ENCODE data around the gene RPS29.

The RPS29 gene

DNA sequence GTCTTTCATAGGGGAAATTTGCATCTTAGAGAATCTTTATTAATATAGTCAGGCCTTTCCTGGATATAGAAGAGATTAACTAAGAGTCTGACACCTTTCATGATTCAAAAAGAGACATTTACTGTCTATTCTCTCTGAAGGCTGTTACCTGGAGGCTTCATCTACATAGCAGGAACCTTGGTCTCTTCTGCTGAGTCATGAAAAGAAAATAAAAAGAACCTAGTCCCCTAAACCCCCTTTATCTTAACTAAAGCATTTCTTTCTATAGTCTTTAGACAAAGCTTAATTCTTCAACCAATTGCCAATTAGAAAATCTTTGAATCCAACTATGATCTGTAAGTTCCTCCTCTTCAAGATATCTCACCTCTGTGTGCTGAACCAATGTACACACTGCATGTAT lies 33.1 kb downstream of the RPS29 start:
- H3K36me3 ChIP-seq (ENCODE audit: control insufficient read depth in 1 of 2, insufficient read depth in 2 of 2, low read length in 2 of 2), result no peaks in the 10 kb centered on the region

DNA sequence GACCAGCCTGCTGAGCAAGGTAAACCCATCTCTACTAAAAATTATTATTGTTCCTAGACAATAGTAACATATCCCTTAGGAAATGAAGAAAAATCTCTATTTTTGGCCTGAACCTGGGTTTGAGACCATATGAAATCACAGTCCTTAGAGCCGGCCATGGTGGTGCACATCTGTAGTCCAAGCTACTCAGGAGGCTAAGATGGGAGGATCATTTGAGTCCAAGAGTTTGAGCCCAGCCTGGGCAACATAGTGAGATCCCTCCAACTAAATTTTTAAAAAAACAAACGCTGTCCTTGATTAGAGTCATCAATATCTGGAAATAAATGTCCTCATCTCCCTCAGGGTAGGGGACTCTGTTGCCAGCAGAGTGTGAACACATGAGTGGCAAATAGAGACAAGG lies 34.6 kb downstream of the RPS29 start:
- Histone ChIP-seq H3K36me3 (ENCODE audit: control insufficient read depth in 1 of 2, insufficient read depth in 2 of 2, low read length in 2 of 2) (no peaks in the 10 kb centered on the region), H3K27ac (ENCODE audit: low read depth, low read length) (no peak overlapping the region), H3K9ac (ENCODE audit: low read depth in 1 of 2, low read length in 2 of 2) (no peak overlapping the region), H3K4me1 (ENCODE audit: control insufficient read depth in 1 of 2, insufficient read depth in 2 of 2, low read length in 2 of 2) (no peaks in the 10 kb centered on the region), H3K4me3 (ENCODE audit: low read depth in 1 of 2, low read length in 2 of 2) (no peak overlapping the region), H3K27me3 (ENCODE audit: control insufficient read depth in 1 of 2, insufficient read depth in 2 of 2, low read length in 2 of 2) (no peaks in the 10 kb centered on the region), H3K9me3 (ENCODE audit: control insufficient read depth in 1 of 2, low read length in 2 of 2) (no peaks in the 10 kb centered on the region)

More for the DNA sequence above, 33.1 kb downstream of the RPS29 start:
- Histone ChIP-seq H3K4me3 (ENCODE audit: low read depth in 1 of 2, low read length in 2 of 2) (no peak overlapping the region), H3K9ac (ENCODE audit: low read depth in 1 of 2, low read length in 2 of 2) (no peak overlapping the region), H3K27me3 (ENCODE audit: control insufficient read depth in 1 of 2, insufficient read depth in 2 of 2, low read length in 2 of 2) (no peaks in the 10 kb centered on the region), H3K27ac (ENCODE audit: low read depth, low read length) (no peak overlapping the region), H3K4me1 (ENCODE audit: control insufficient read depth in 1 of 2, insufficient read depth in 2 of 2, low read length in 2 of 2) (no peaks in the 10 kb centered on the region), H3K9me3 (ENCODE audit: control insufficient read depth in 1 of 2, low read length in 2 of 2) (no peaks in the 10 kb centered on the region)

DNA sequence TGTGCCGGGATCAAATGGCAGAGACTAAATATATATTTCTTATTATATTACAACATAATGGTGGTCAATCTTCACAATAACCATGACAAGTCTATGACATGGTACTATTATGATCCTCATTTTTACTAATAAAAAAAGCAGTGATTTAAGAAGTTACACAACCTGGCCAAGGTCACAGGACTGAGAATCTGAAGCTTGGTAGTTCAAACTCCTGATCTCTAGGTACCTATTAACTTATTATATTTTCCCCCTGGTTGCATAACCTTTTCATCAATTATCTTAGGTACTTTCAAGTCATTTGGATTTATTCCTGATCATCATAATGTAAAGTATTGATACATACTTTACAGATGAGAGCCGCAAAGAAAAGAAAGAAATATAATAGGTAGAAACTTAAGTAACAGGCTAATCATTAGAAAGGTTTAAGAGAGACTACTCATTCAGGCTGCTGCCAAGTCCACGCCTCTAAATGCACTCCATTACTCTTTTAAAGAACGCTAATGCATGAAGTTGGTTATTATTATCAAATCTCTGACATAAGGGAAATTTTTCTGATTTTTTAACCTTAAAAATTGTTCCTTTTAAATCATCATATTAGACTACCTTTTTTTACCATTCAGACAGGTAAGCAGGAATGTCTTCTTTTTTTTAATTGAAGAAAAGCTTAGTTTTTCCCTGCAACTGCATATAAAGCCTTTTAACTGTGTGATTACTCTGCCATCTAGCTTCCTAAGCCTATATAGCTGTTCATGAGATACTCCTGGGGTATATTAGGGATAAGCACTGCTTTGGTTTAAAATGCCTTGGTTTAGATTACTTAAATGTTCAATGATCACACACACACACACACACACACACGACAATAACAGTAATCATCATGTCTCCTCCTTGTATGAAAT lies 35.6 kb downstream of the RPS29 start:
- Histone ChIP-seq H3K9me3 (ENCODE audit: control insufficient read depth in 1 of 2, low read length in 2 of 2) (no peaks in the 10 kb centered on the region), H3K4me1 (ENCODE audit: control insufficient read depth in 1 of 2, insufficient read depth in 2 of 2, low read length in 2 of 2) (no peaks in the 10 kb centered on the region), H3K9ac (ENCODE audit: low read depth in 1 of 2, low read length in 2 of 2) (no peak overlapping the region), H3K27me3 (ENCODE audit: control insufficient read depth in 1 of 2, insufficient read depth in 2 of 2, low read length in 2 of 2) (no peaks in the 10 kb centered on the region), H3K36me3 (ENCODE audit: control insufficient read depth in 1 of 2, insufficient read depth in 2 of 2, low read length in 2 of 2) (no peaks in the 10 kb centered on the region), H3K4me3 (ENCODE audit: low read depth in 1 of 2, low read length in 2 of 2) (no peak overlapping the region), H3K27ac (ENCODE audit: low read depth, low read length) (no peak overlapping the region)

DNA sequence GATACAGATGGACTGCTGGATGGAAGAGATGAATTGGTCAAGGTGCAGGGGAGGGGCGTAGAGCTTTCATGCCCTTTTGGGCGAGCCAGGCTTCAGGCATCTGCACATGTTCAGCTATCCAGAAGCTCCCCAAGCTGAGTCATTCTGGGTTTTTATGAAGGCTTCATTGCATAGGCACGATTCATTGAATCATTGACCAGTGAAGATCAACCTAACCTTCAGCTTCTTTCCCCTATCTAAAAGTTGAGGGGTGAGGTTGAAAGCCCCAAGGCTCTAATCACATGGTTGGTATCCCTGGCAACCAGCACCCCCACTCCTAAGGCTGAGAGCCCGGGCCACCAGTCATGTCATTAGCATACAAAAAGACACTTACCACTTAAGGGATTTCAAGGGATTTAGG lies 36.3 kb downstream of the RPS29 start:
- Histone ChIP-seq H3K4me1 (ENCODE audit: control insufficient read depth in 1 of 2, insufficient read depth in 2 of 2, low read length in 2 of 2) (no peaks in the 10 kb centered on the region), H3K9me3 (ENCODE audit: control insufficient read depth in 1 of 2, low read length in 2 of 2) (no peaks in the 10 kb centered on the region), H3K9ac (ENCODE audit: low read depth in 1 of 2, low read length in 2 of 2) (no peak overlapping the region), H3K36me3 (ENCODE audit: control insufficient read depth in 1 of 2, insufficient read depth in 2 of 2, low read length in 2 of 2) (no peaks in the 10 kb centered on the region), H3K4me3 (ENCODE audit: low read depth in 1 of 2, low read length in 2 of 2) (no peak overlapping the region), H3K27ac (ENCODE audit: low read depth, low read length) (no peak overlapping the region), H3K27me3 (ENCODE audit: control insufficient read depth in 1 of 2, insufficient read depth in 2 of 2, low read length in 2 of 2) (no peaks in the 10 kb centered on the region)

DNA sequence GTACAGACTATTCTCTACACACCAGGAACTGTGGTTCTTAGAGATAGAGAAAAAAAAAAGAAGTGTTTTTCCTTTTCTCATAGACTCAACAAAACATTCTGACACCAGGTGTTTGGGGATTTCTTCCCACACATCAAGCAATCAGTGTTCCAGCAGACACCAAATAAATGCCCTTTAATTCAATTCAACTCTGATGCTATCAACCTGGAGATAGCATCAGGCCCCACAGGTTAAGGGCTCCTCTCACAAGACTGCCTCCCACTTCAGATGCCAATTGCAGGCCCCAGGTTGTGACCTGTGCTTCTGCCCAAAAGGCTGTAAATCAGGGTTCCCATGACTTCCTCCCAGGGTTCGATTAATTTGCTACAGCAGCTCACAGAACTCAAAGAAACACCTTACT lies 36.7 kb downstream of the RPS29 start:
- Histone ChIP-seq H3K27me3 (ENCODE audit: control insufficient read depth in 1 of 2, insufficient read depth in 2 of 2, low read length in 2 of 2) (no peaks in the 10 kb centered on the region), H3K27ac (ENCODE audit: low read depth, low read length) (no peak overlapping the region), H3K4me3 (ENCODE audit: low read depth in 1 of 2, low read length in 2 of 2) (no peak overlapping the region), H3K9ac (ENCODE audit: low read depth in 1 of 2, low read length in 2 of 2) (no peak overlapping the region), H3K9me3 (ENCODE audit: control insufficient read depth in 1 of 2, low read length in 2 of 2) (no peaks in the 10 kb centered on the region), H3K36me3 (ENCODE audit: control insufficient read depth in 1 of 2, insufficient read depth in 2 of 2, low read length in 2 of 2) (no peaks in the 10 kb centered on the region), H3K4me1 (ENCODE audit: control insufficient read depth in 1 of 2, insufficient read depth in 2 of 2, low read length in 2 of 2) (no peaks in the 10 kb centered on the region)

DNA sequence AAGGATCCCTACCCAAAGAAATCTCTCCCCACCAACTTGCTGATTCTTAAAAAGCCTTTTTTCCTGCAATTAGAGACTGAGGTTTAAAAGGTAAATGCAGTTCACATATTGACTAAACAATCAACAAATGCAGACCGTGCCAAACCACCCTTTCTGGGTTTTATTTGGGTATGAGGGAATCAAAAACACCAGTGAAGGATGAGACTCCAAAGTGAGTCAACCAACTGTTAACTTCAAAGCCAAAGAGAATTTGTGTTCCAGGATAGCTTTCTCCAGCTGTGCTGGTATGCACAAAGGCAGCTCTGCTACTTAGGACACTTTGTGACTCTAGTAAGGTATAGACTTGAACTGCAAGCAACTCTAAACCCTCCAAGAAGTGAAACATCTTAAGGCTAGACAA lies 39.4 kb downstream of the RPS29 start:
- Histone ChIP-seq H3K27ac (ENCODE audit: low read depth, low read length) (no peak overlapping the region), H3K9ac (ENCODE audit: low read depth in 1 of 2, low read length in 2 of 2) (no peak overlapping the region), H3K36me3 (ENCODE audit: control insufficient read depth in 1 of 2, insufficient read depth in 2 of 2, low read length in 2 of 2) (no peaks in the 10 kb centered on the region), H3K27me3 (ENCODE audit: control insufficient read depth in 1 of 2, insufficient read depth in 2 of 2, low read length in 2 of 2) (no peaks in the 10 kb centered on the region), H3K4me3 (ENCODE audit: low read depth in 1 of 2, low read length in 2 of 2) (no peak overlapping the region), H3K4me1 (ENCODE audit: control insufficient read depth in 1 of 2, insufficient read depth in 2 of 2, low read length in 2 of 2) (no peaks in the 10 kb centered on the region), H3K9me3 (ENCODE audit: control insufficient read depth in 1 of 2, low read length in 2 of 2) (no peaks in the 10 kb centered on the region)

DNA sequence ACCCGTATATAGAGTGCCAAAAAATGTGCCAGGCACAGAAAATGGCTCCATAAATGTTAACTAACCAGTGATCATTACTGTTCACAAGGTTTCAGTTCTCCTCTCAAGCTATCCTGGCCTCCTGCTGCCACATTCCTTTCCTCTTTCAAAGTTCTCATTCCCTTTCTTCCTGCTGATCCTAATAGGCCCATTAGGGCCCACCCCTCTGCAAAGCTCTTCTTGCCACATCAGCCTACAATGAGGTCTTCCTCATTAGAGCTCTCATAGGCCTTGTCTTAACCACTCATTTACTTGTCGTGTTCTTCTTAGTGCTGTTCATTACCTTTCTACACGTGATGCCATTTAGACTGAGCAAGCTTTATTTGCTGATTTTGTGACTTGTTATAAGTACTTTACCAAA lies 40.5 kb downstream of the RPS29 start:
- Histone ChIP-seq H3K27me3 (ENCODE audit: control insufficient read depth in 1 of 2, insufficient read depth in 2 of 2, low read length in 2 of 2) (no peaks in the 10 kb centered on the region), H3K27ac (ENCODE audit: low read depth, low read length) (no peak overlapping the region), H3K9me3 (ENCODE audit: control insufficient read depth in 1 of 2, low read length in 2 of 2) (peaks cover 7 to 9% of the 10 kb centered on the region in 2 donors), H3K4me1 (ENCODE audit: control insufficient read depth in 1 of 2, insufficient read depth in 2 of 2, low read length in 2 of 2) (no peaks in the 10 kb centered on the region), H3K9ac (ENCODE audit: low read depth in 1 of 2, low read length in 2 of 2) (no peak overlapping the region), H3K4me3 (ENCODE audit: low read depth in 1 of 2, low read length in 2 of 2) (no peak overlapping the region), H3K36me3 (ENCODE audit: control insufficient read depth in 1 of 2, insufficient read depth in 2 of 2, low read length in 2 of 2) (no peaks in the 10 kb centered on the region)

DNA sequence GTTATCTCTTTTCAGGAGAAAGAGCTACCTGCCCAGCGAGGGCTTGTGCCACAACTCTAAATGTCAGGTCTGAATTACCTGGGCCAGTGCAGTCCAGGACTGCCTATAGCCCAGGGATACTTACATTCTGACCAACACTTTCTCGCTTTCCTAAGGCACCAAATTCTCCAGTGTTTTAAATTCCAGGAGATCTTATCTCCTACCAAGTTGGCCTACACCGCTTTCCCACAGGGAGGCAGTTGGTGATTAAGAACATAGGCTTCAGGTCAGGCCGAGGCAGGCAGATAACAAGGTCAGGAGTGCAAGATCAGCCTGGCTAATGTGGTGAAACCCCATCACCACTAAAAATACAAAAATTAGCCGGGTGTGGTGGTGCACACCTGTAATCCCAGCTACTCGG lies 41.1 kb downstream of the RPS29 start:
- Histone ChIP-seq H3K4me3 (ENCODE audit: low read depth in 1 of 2, low read length in 2 of 2) (no peak overlapping the region), H3K9ac (ENCODE audit: low read depth in 1 of 2, low read length in 2 of 2) (no peak overlapping the region), H3K4me1 (ENCODE audit: control insufficient read depth in 1 of 2, insufficient read depth in 2 of 2, low read length in 2 of 2) (no peaks in the 10 kb centered on the region), H3K27me3 (ENCODE audit: control insufficient read depth in 1 of 2, insufficient read depth in 2 of 2, low read length in 2 of 2) (no peaks in the 10 kb centered on the region), H3K27ac (ENCODE audit: low read depth, low read length) (no peak overlapping the region), H3K9me3 (ENCODE audit: control insufficient read depth in 1 of 2, low read length in 2 of 2) (peaks cover 7 to 9% of the 10 kb centered on the region in 2 donors), H3K36me3 (ENCODE audit: control insufficient read depth in 1 of 2, insufficient read depth in 2 of 2, low read length in 2 of 2) (no peaks in the 10 kb centered on the region)

DNA sequence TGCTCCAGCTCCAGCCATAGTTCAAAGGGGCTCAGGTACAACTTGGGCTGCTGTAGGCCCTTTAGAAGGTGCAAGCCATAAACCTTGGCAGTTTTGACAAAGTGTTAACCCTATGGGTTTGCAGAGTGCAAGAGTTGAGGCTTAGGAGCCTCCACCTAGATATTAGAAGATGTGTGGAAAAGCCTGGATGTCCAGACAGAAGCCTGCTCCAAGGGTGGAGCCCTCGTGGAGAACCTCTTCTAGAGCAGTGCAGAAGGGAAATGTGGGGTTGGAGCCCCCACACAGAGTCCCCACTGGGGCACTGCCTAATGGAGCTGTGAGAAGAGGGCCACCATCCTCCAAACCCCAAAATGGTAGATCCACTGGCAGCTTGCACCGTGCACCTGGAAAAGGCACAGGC lies 45.1 kb downstream of the RPS29 start:
- H3K27me3 ChIP-seq (ENCODE audit: control insufficient read depth in 1 of 2, insufficient read depth in 2 of 2, low read length in 2 of 2), result no peaks in the 10 kb centered on the region
- no peak overlapping the region for H3K9ac ChIP-seq (ENCODE audit: low read depth in 1 of 2, low read length in 2 of 2)
- H3K27ac ChIP-seq (ENCODE audit: low read depth, low read length), result no peak overlapping the region
- no peak overlapping the region for H3K4me3 ChIP-seq (ENCODE audit: low read depth in 1 of 2, low read length in 2 of 2)
- no peaks in the 10 kb centered on the region for H3K4me1 ChIP-seq (ENCODE audit: control insufficient read depth in 1 of 2, insufficient read depth in 2 of 2, low read length in 2 of 2)
- peaks cover 7 to 9% of the 10 kb centered on the region in 2 donors for H3K9me3 ChIP-seq (ENCODE audit: control insufficient read depth in 1 of 2, low read length in 2 of 2)
- no peaks in the 10 kb centered on the region for H3K36me3 ChIP-seq (ENCODE audit: control insufficient read depth in 1 of 2, insufficient read depth in 2 of 2, low read length in 2 of 2)

DNA sequence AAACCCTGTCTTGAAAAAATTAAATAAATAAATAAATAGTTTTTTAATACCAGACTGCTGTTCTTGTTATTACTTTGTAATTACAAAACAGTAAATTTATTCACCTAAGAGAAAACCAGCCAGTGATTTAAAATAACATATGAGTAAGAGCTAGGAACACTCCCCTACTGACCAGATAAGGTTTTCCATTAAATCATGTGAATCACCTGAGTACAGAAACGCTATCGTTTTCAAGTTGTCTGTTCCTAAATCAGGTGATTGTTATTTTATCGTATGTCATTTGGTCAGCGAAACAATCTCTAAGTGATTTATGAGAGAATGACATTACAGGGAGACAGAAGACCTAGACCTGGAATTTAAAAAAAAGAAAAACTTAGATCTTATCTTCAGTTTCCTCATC lies 47.3 kb downstream of the RPS29 start:
- Histone ChIP-seq H3K4me3 (ENCODE audit: low read depth in 1 of 2, low read length in 2 of 2) (no peak overlapping the region), H3K27ac (ENCODE audit: low read depth, low read length) (no peak overlapping the region), H3K9me3 (ENCODE audit: control insufficient read depth in 1 of 2, low read length in 2 of 2) (peaks cover 7 to 9% of the 10 kb centered on the region in 2 donors), H3K36me3 (ENCODE audit: control insufficient read depth in 1 of 2, insufficient read depth in 2 of 2, low read length in 2 of 2) (no peaks in the 10 kb centered on the region), H3K9ac (ENCODE audit: low read depth in 1 of 2, low read length in 2 of 2) (no peak overlapping the region), H3K27me3 (ENCODE audit: control insufficient read depth in 1 of 2, insufficient read depth in 2 of 2, low read length in 2 of 2) (no peaks in the 10 kb centered on the region), H3K4me1 (ENCODE audit: control insufficient read depth in 1 of 2, insufficient read depth in 2 of 2, low read length in 2 of 2) (no peaks in the 10 kb centered on the region)
